Karpas-422 (cell line): Measurements from ENCODE around the gene SCN2A. TPM values are rescaled to one million over a fixed set of nuclear protein-coding genes. Genes with fewer than 3 reads are reported as not detected.

ENCODE experiments used
- DNase-seq: peaks from one replicate; pipeline ENCODE4 v3.0.0-alpha.2; 2015
- H2AFZ ChIP-seq: fragments of 200-600 bp; sonication (generic); 2 replicates; pipeline ENCODE4 v1.6.1; 2014; ENCODE audit warnings: antibody characterized with exemption, low read length, mixed read lengths
- H3K27ac ChIP-seq: fragments of 200-600 bp; sonication (generic); 2 replicates; pipeline ENCODE4 v1.5.1; 2014; ENCODE audit warnings: mild to moderate bottlenecking, low read length, moderate library complexity
- H3K27me3 ChIP-seq: fragments of 200-600 bp; sonication (generic); 2 replicates; pipeline ENCODE4 v1.6.1; 2014; ENCODE audit warnings: low read length, mixed read lengths
- H3K36me3 ChIP-seq: fragments of 200-600 bp; sonication (generic); 2 replicates; pipeline ENCODE4 v1.6.1; 2014; ENCODE audit warnings: low read length, mixed read lengths; ENCODE audit not compliant: insufficient read depth
- H3K4me1 ChIP-seq: fragments of 200-600 bp; sonication (generic); 2 replicates; pipeline ENCODE4 v1.6.1; 2014; ENCODE audit warnings: mild to moderate bottlenecking, low read length, mixed read lengths
- H3K4me2 ChIP-seq: fragments of 200-600 bp; sonication (generic); 2 replicates; pipeline ENCODE4 v1.6.1; 2014; ENCODE audit warnings: low read length, low read depth, mild to moderate bottlenecking; ENCODE audit not compliant: poor library complexity, severe bottlenecking
- H3K4me3 ChIP-seq: fragments of 200-600 bp; sonication (generic); 2 replicates; pipeline ENCODE4 v1.5.1; 2014; ENCODE audit warnings: mild to moderate bottlenecking, antibody characterized with exemption, low read length, mixed read lengths
- H3K79me2 ChIP-seq: fragments of 200-600 bp; sonication (generic); 2 replicates; pipeline ENCODE4 v1.6.1; 2014; ENCODE audit warnings: mild to moderate bottlenecking, low read length, mixed read lengths
- H3K9ac ChIP-seq: fragments of 200-600 bp; sonication (generic); 2 replicates; pipeline ENCODE4 v1.6.0; 2014; ENCODE audit warnings: low read length
- H3K9me2 ChIP-seq: fragments of 200-600 bp; sonication (generic), shearing (Covaris generic); replicated peaks from 2 replicates; pipeline ENCODE4 v1.6.0; 2014; ENCODE audit warnings: mild to moderate bottlenecking, low read length, moderate library complexity; ENCODE audit not compliant: insufficient read depth
- H3K9me3 ChIP-seq: fragments of 300-700, 200-600 bp; sonication (generic); 2 replicates; pipeline ENCODE4 v1.6.1; 2014; ENCODE audit warnings: low read length, mixed read lengths
- H4K20me1 ChIP-seq: fragments of 200-600 bp; sonication (generic); 2 replicates; pipeline ENCODE4 v1.6.1; 2014; ENCODE audit warnings: mild to moderate bottlenecking, antibody characterized with exemption, low read length, low read depth; ENCODE audit not compliant: insufficient read depth
- total RNA-seq: library from RNA; depleted of rRNA; stranded (reverse); fragments of >200 nt; shearing (Covaris generic); gene quantifications from 2 replicates; pipeline ENCODE4 v1.2.3, GENCODE V29; 2014; ENCODE audit warnings: low replicate concordance

SCN2A gene
- total RNA-seq, 1 experiment from 2014 or later = 0.75 TPM

GRCh38 chr2:165238295-165238694, 919 bp upstream of the SCN2A start:
- no peaks in the 10 kb centered on the region for H3K36me3 ChIP-seq
- H3K79me2 ChIP-seq = no peaks in the 10 kb centered on the region
- H3K27ac ChIP-seq = no peak overlapping the region
- H3K9me2 ChIP-seq = no peaks in the 10 kb centered on the region
- DNase-seq = peak; percentile 58
- H3K4me2 ChIP-seq = no peak overlapping the region
- no peak overlapping the region for H3K9ac ChIP-seq
- H3K27me3 ChIP-seq = no peaks in the 10 kb centered on the region
- H3K4me1 ChIP-seq = no peaks in the 10 kb centered on the region
- H3K9me3 ChIP-seq = no peaks in the 10 kb centered on the region
- H4K20me1 ChIP-seq = no peaks in the 10 kb centered on the region
- H3K4me3 ChIP-seq = no peak overlapping the region
- H2AFZ ChIP-seq = no peak overlapping the region

- Histone ChIP-seq H3K36me3 (no peaks in the 10 kb centered on the region), H3K4me2 (no peak overlapping the region), H4K20me1 (no peaks in the 10 kb centered on the region), H3K9me2 (no peaks in the 10 kb centered on the region), H3K9ac (no peak overlapping the region), H3K4me1 (no peaks in the 10 kb centered on the region), H2AFZ (no peak overlapping the region), H3K27me3 (no peaks in the 10 kb centered on the region), H3K27ac (no peak overlapping the region), H3K9me3 (no peaks in the 10 kb centered on the region), H3K4me3 (no peak overlapping the region), H3K79me2 (no peaks in the 10 kb centered on the region)
- DNase-seq = no peak
Observed at GRCh38 chr2:165239856-165240515, 772 bp downstream of the SCN2A start.

- H3K9me2 ChIP-seq = no peaks in the 10 kb centered on the region
- H3K27me3 ChIP-seq = no peaks in the 10 kb centered on the region
- no peak overlapping the region for H3K4me2 ChIP-seq
- H4K20me1 ChIP-seq = no peaks in the 10 kb centered on the region
- no peak overlapping the region for H2AFZ ChIP-seq
- H3K9ac ChIP-seq = no peak overlapping the region
- H3K9me3 ChIP-seq = no peaks in the 10 kb centered on the region
- no peaks in the 10 kb centered on the region for H3K4me1 ChIP-seq
- H3K36me3 ChIP-seq = no peaks in the 10 kb centered on the region
- no peaks in the 10 kb centered on the region for H3K79me2 ChIP-seq
- no peak overlapping the region for H3K4me3 ChIP-seq
- no peak overlapping the region for H3K27ac ChIP-seq
- DNase-seq = no peak
Observed at GRCh38 chr2:165240916-165241315, 1.7 kb downstream of the SCN2A start.

GRCh38 chr2:165245081-165245793, 6.0 kb downstream of the SCN2A start:
- Histone ChIP-seq H3K9ac (no peak overlapping the region), H3K9me3 (no peaks in the 10 kb centered on the region), H3K4me1 (no peaks in the 10 kb centered on the region), H3K27ac (no peak overlapping the region), H3K9me2 (no peaks in the 10 kb centered on the region), H3K36me3 (no peaks in the 10 kb centered on the region), H3K79me2 (no peaks in the 10 kb centered on the region), H2AFZ (no peak overlapping the region), H3K4me3 (no peak overlapping the region), H4K20me1 (no peaks in the 10 kb centered on the region), H3K4me2 (no peak overlapping the region), H3K27me3 (no peaks in the 10 kb centered on the region)
- DNase-seq = no peak

GRCh38 chr2:165248238-165248637, 9.0 kb downstream of the SCN2A start:
- H3K27ac ChIP-seq = no peak overlapping the region
- H3K9ac ChIP-seq = no peak overlapping the region
- no peak for DNase-seq
- H3K79me2 ChIP-seq = no peaks in the 10 kb centered on the region
- no peaks in the 10 kb centered on the region for H3K9me2 ChIP-seq
- H4K20me1 ChIP-seq = no peaks in the 10 kb centered on the region
- H2AFZ ChIP-seq = no peak overlapping the region
- H3K4me2 ChIP-seq = no peak overlapping the region
- H3K36me3 ChIP-seq = no peaks in the 10 kb centered on the region
- H3K4me1 ChIP-seq = no peaks in the 10 kb centered on the region
- H3K4me3 ChIP-seq = no peak overlapping the region
- H3K27me3 ChIP-seq = no peaks in the 10 kb centered on the region
- no peaks in the 10 kb centered on the region for H3K9me3 ChIP-seq

GRCh38 chr2:165251366-165251765, 12.2 kb downstream of the SCN2A start:
- DNase-seq = no peak
- Histone ChIP-seq H4K20me1 (no peaks in the 10 kb centered on the region), H3K36me3 (no peaks in the 10 kb centered on the region)

GRCh38 chr2:165253178-165253577, 14.0 kb downstream of the SCN2A start:
- Histone ChIP-seq H3K4me2 (no peak overlapping the region), H3K27me3 (no peaks in the 10 kb centered on the region), H3K79me2 (no peaks in the 10 kb centered on the region), H3K9ac (no peak overlapping the region), H3K9me2 (no peaks in the 10 kb centered on the region), H3K4me3 (no peak overlapping the region), H3K4me1 (no peaks in the 10 kb centered on the region), H3K36me3 (no peaks in the 10 kb centered on the region), H4K20me1 (no peaks in the 10 kb centered on the region), H2AFZ (no peak overlapping the region), H3K27ac (no peak overlapping the region), H3K9me3 (no peaks in the 10 kb centered on the region)
- DNase-seq = no peak

More at GRCh38 chr2:165251366-165251765, 12.2 kb downstream of the SCN2A start:
- no peaks in the 10 kb centered on the region for H3K27me3 ChIP-seq
- no peak overlapping the region for H3K4me3 ChIP-seq
- H3K4me2 ChIP-seq = no peak overlapping the region
- no peaks in the 10 kb centered on the region for H3K79me2 ChIP-seq
- no peak overlapping the region for H3K9ac ChIP-seq
- H2AFZ ChIP-seq = no peak overlapping the region
- H3K4me1 ChIP-seq = no peaks in the 10 kb centered on the region
- H3K27ac ChIP-seq = no peak overlapping the region
- no peaks in the 10 kb centered on the region for H3K9me3 ChIP-seq
- H3K9me2 ChIP-seq = no peaks in the 10 kb centered on the region

GRCh38 chr2:165256618-165257017, 17.4 kb downstream of the SCN2A start:
- no peak for DNase-seq
- H2AFZ ChIP-seq = no peak overlapping the region
- no peaks in the 10 kb centered on the region for H3K9me2 ChIP-seq
- no peak overlapping the region for H3K27ac ChIP-seq
- no peaks in the 10 kb centered on the region for H3K27me3 ChIP-seq
- H3K4me2 ChIP-seq = no peak overlapping the region
- H3K9me3 ChIP-seq = no peaks in the 10 kb centered on the region
- H3K4me3 ChIP-seq = no peak overlapping the region
- H4K20me1 ChIP-seq = no peaks in the 10 kb centered on the region
- H3K9ac ChIP-seq = no peak overlapping the region
- no peaks in the 10 kb centered on the region for H3K4me1 ChIP-seq
- no peaks in the 10 kb centered on the region for H3K79me2 ChIP-seq
- no peaks in the 10 kb centered on the region for H3K36me3 ChIP-seq
